NCI-H146 treated with DMSO at 0.1 percent for 48 hours (cell line): Measurements from ENCODE around the gene TMEM179.
"Not testable (repeated sequence)": the region's sequence is repeated elsewhere in the genome, so short reads cannot be mapped to it uniquely, and the experiment has no call there.

Experiments used
- DNase-seq: peaks from one replicate; lab custom pipeline; 2025; ENCODE audit not compliant: unreplicated experiment; lab: John Stamatoyannopoulos, UW

TMEM179 gene

GRCh38 chr14:104604458-104605449, at the start of gene TMEM179:
Gene TMEM179, minus strand, starts transcription at chr14:104604772. Its CDS starts 31 bp downstream, at chr14:104604741.
- peak; percentile 54 for DNase-seq

GRCh38 chr14:104654119-104654518, 49.5 kb upstream of the TMEM179 start:
- DNase-seq: no peak

GRCh38 chr14:104653130-104653920, 48.8 kb upstream of the TMEM179 start:
- not testable (repeated sequence) for DNase-seq

GRCh38 chr14:104652386-104652785, 47.8 kb upstream of the TMEM179 start:
- DNase-seq: no peak

GRCh38 chr14:104651876-104652260, 47.3 kb upstream of the TMEM179 start:
- peak; percentile 27 for DNase-seq

- no peak for DNase-seq
Observed at GRCh38 chr14:104650981-104651875, 46.7 kb upstream of the TMEM179 start.

GRCh38 chr14:104650057-104650980, 45.7 kb upstream of the TMEM179 start:
- no peak for DNase-seq

- no peak for DNase-seq
Observed at GRCh38 chr14:104647467-104648043, 43.0 kb upstream of the TMEM179 start.

GRCh38 chr14:104644656-104645378, 40.2 kb upstream of the TMEM179 start:
- DNase-seq: no peak

GRCh38 chr14:104644091-104644635, 39.6 kb upstream of the TMEM179 start:
- no peak for DNase-seq

GRCh38 chr14:104643306-104643705, 38.7 kb upstream of the TMEM179 start:
- DNase-seq: no peak

GRCh38 chr14:104642540-104642868, 37.9 kb upstream of the TMEM179 start:
- no peak for DNase-seq

- DNase-seq: no peak
Observed at GRCh38 chr14:104641753-104642539, 37.4 kb upstream of the TMEM179 start.

- DNase-seq: no peak
Observed at GRCh38 chr14:104640681-104641080, 36.1 kb upstream of the TMEM179 start.

GRCh38 chr14:104639885-104640548, 35.4 kb upstream of the TMEM179 start:
- DNase-seq: peak; percentile 58

- DNase-seq: no peak
Observed at GRCh38 chr14:104639471-104639870, 34.9 kb upstream of the TMEM179 start.

GRCh38 chr14:104638927-104639450, 34.4 kb upstream of the TMEM179 start:
- DNase-seq: no peak
